Loucy (cell line): ENCODE data around the gene DIABLO.

Source experiments
- H2AFZ ChIP-seq: fragments of 200-600 bp; sonication (generic); 2 replicates; pipeline ENCODE4 v1.6.0; 2016; ENCODE audit warnings: antibody characterized with exemption, mild to moderate bottlenecking, low read length, moderate library complexity
- H3F3A ChIP-seq: fragments of 200-600 bp; 2 replicates; pipeline ENCODE4 v1.6.0; 2016; ENCODE audit warnings: antibody characterized with exemption, low read depth, mild to moderate bottlenecking
- H3K27me3 ChIP-seq: fragments of 200-600 bp; sonication (generic); 2 replicates; pipeline ENCODE4 v1.6.1; 2014; ENCODE audit warnings: low read length, mild to moderate bottlenecking; ENCODE audit not compliant: insufficient read depth, poor library complexity, severe bottlenecking
- H3K36me3 ChIP-seq: fragments of 200-600 bp; sonication (generic); 2 replicates; pipeline ENCODE4 v1.6.1; 2016; ENCODE audit warnings: low read length; ENCODE audit not compliant: insufficient read depth
- H3K4me1 ChIP-seq: fragments of 200-600 bp; sonication (generic); 2 replicates; pipeline ENCODE4 v1.5.1; 2014; ENCODE audit warnings: low read length, mild to moderate bottlenecking; ENCODE audit not compliant: insufficient read depth, poor library complexity, severe bottlenecking
- H3K4me2 ChIP-seq: fragments of 200-600 bp; sonication (generic); 2 replicates; pipeline ENCODE4 v1.6.0; 2014; ENCODE audit warnings: antibody characterized with exemption, low read length, low read depth, mild to moderate bottlenecking; ENCODE audit not compliant: poor library complexity, severe bottlenecking
- H3K4me3 ChIP-seq: fragments of 200-600 bp; sonication (generic); 2 replicates; pipeline ENCODE4 v1.5.1; 2014; ENCODE audit warnings: low read length, mild to moderate bottlenecking, mixed read lengths; ENCODE audit not compliant: poor library complexity, severe bottlenecking
- H3K79me2 ChIP-seq: fragments of 200-600 bp; sonication (generic); 2 replicates; pipeline ENCODE4 v1.6.1; 2014; ENCODE audit warnings: low read length; ENCODE audit not compliant: insufficient read depth
- H3K9ac ChIP-seq: fragments of 200-600 bp; sonication (generic); 2 replicates; pipeline ENCODE4 v1.6.0; 2014; ENCODE audit warnings: mild to moderate bottlenecking, low read depth, low read length, moderate library complexity; ENCODE audit not compliant: poor library complexity, severe bottlenecking
- H3K9me2 ChIP-seq: fragments of 200-600 bp; sonication (generic); replicated peaks from 2 replicates; pipeline ENCODE4 v1.6.1; 2016; ENCODE audit warnings: low read depth, low read length, mixed read lengths
- H3K9me3 ChIP-seq: fragments of 200-600 bp; sonication (generic); 2 replicates; pipeline ENCODE4 v1.6.1; 2014; ENCODE audit warnings: mild to moderate bottlenecking, antibody characterized with exemption, low read length, low read depth; ENCODE audit not compliant: insufficient read depth
- H4K20me1 ChIP-seq: fragments of 200-600 bp; sonication (generic); 2 replicates; pipeline ENCODE4 v1.6.0; 2014; ENCODE audit warnings: antibody characterized with exemption, low read length, mild to moderate bottlenecking; ENCODE audit not compliant: insufficient read depth, poor library complexity, severe bottlenecking
- CTCF ChIP-seq: fragments of 200-600 bp; sonication (generic); conservative IDR thresholded peaks from 2 replicates; pipeline ENCODE4 v1.5.1; 2014; ENCODE audit warnings: mild to moderate bottlenecking, antibody characterized with exemption, low read length
- EZH2phosphoT487 ChIP-seq: fragments of 200-600 bp; IDR thresholded peaks from 2 replicates; pipeline ENCODE4 v1.6.1; 2018; ENCODE audit warnings: antibody characterized with exemption, mild to moderate bottlenecking, moderate library complexity, borderline replicate concordance

DIABLO gene

GRCh38 chr12:122207391-122207790 lies 18.5 kb downstream of the DIABLO start:
- no peak for TF ChIP-seq EZH2phosphoT487
- H3K4me3 ChIP-seq: no peak overlapping the region
- H3K4me2 ChIP-seq: no peak overlapping the region
- no peaks in the 10 kb centered on the region for H3K27me3 ChIP-seq
- no peaks in the 10 kb centered on the region for H3K9me2 ChIP-seq
- no peak overlapping the region for H2AFZ ChIP-seq
- H3F3A ChIP-seq: no peaks in the 10 kb centered on the region
- no peaks in the 10 kb centered on the region for H3K9me3 ChIP-seq
- no peaks in the 10 kb centered on the region for H3K4me1 ChIP-seq
- H4K20me1 ChIP-seq: no peaks in the 10 kb centered on the region
- no peaks in the 10 kb centered on the region for H3K79me2 ChIP-seq
- no peak overlapping the region for H3K9ac ChIP-seq
- peaks cover 51% of the 10 kb centered on the region for H3K36me3 ChIP-seq

- Histone ChIP-seq H3K4me1 (no peaks in the 10 kb centered on the region), H3K9me2 (no peaks in the 10 kb centered on the region), H3K4me2 (no peak overlapping the region), H3K27me3 (no peaks in the 10 kb centered on the region), H3K36me3 (peaks cover 47% of the 10 kb centered on the region; the same call in 1 of the 2 replicates), H3K79me2 (no peaks in the 10 kb centered on the region), H3K9ac (no peak overlapping the region), H3K4me3 (no peak overlapping the region), H4K20me1 (no peaks in the 10 kb centered on the region), H3K9me3 (no peaks in the 10 kb centered on the region), H3F3A (no peaks in the 10 kb centered on the region), H2AFZ (no peak overlapping the region)
- TF ChIP-seq CTCF (no peak), EZH2phosphoT487 (no peak)
These were observed 18.9 kb downstream of the DIABLO start for GRCh38 chr12:122206976-122207375.

GRCh38 chr12:122206111-122206881 lies 19.6 kb downstream of the DIABLO start:
- H3K4me2 ChIP-seq: no peak overlapping the region
- H3K36me3 ChIP-seq: peaks cover 41% of the 10 kb centered on the region; the same call in 1 of the 2 replicates
- H3K9me3 ChIP-seq: no peaks in the 10 kb centered on the region
- no peak overlapping the region for H3K4me3 ChIP-seq
- no peak overlapping the region for H3K9ac ChIP-seq
- H2AFZ ChIP-seq: no peak overlapping the region
- TF ChIP-seq CTCF (no peak), EZH2phosphoT487 (no peak)
- no peaks in the 10 kb centered on the region for H4K20me1 ChIP-seq
- no peaks in the 10 kb centered on the region for H3K79me2 ChIP-seq
- no peaks in the 10 kb centered on the region for H3F3A ChIP-seq
- no peaks in the 10 kb centered on the region for H3K27me3 ChIP-seq
- no peaks in the 10 kb centered on the region for H3K9me2 ChIP-seq
- H3K4me1 ChIP-seq: no peaks in the 10 kb centered on the region
